ENCODE results near the gene KMT2C.
"Not testable (repeated sequence)": the region's sequence is repeated elsewhere in the genome, so short reads cannot be mapped to it uniquely, and the experiment has no call there.

- not testable (repeated sequence) for TF ChIP-seq CTCF, POLR2A (IDR thresholded peaks at IDR 0.05)
Measured at GRCh38 chr7:152445386-152446008, 9.7 kb upstream of the KMT2C start.

Measured in thyroid gland (tissue), 4 donors.